ENCODE measurements around the gene FBXL19. TPM values are rescaled to one million over a fixed set of nuclear protein-coding genes. Genes with fewer than 3 reads are reported as not detected.

FBXL19 gene
- total RNA-seq, 1 donor from 2014 or later, result 76.8 TPM

GRCh38 chr16:30947541-30947858, 24.1 kb downstream of the FBXL19 start:
- Mint-ChIP-seq H3K36me3 (ENCODE audit: unreplicated experiment) (peaks cover 5% of the 10 kb centered on the region), H3K4me1 (ENCODE audit: low read depth, unreplicated experiment) (peaks cover 6% of the 10 kb centered on the region), H3K27ac (ENCODE audit: unreplicated experiment) (peak overlapping the region; percentile 43), H3K9me3 (ENCODE audit: unreplicated experiment) (peaks cover 11% of the 10 kb centered on the region), H3K27me3 (ENCODE audit: unreplicated experiment) (peaks cover 12% of the 10 kb centered on the region), H3K4me3 (ENCODE audit: unreplicated experiment) (no peak overlapping the region)
- TF ChIP-seq CTCF (IDR thresholded peaks at IDR 0.05; ENCODE audit: partially characterized antibody, unreplicated experiment), result no peak
- no peak for DNase-seq

- Mint-ChIP-seq H3K27me3 (ENCODE audit: unreplicated experiment) (peaks cover 12% of the 10 kb centered on the region), H3K4me3 (ENCODE audit: unreplicated experiment) (peak overlapping the region; percentile 74), H3K9me3 (ENCODE audit: unreplicated experiment) (peaks cover 11% of the 10 kb centered on the region), H3K27ac (ENCODE audit: unreplicated experiment) (peak overlapping the region; percentile 33), H3K4me1 (ENCODE audit: low read depth, unreplicated experiment) (peaks cover 6% of the 10 kb centered on the region), H3K36me3 (ENCODE audit: unreplicated experiment) (peaks cover 5% of the 10 kb centered on the region)
- peak; percentile 15 for TF ChIP-seq CTCF (IDR thresholded peaks at IDR 0.05; ENCODE audit: partially characterized antibody, unreplicated experiment)
- peak; percentile 94 for DNase-seq
Measured at GRCh38 chr16:30947859-30948666, 24.7 kb downstream of the FBXL19 start.

GRCh38 chr16:30948667-30949649, 25.6 kb downstream of the FBXL19 start, which contains the start of gene ORAI3:
ORAI3 (plus strand) TSS chr16:30949068; CDS start chr16:30949290, 222 bp downstream.
- H3K4me1 Mint-ChIP-seq (ENCODE audit: low read depth, unreplicated experiment), result peaks cover 6% of the 10 kb centered on the region
- H3K27ac Mint-ChIP-seq (ENCODE audit: unreplicated experiment), result peak within 1 kb of the TSS; percentile 73

GRCh38 chr16:30949650-30950515, 26.5 kb downstream of the FBXL19 start:
- TF ChIP-seq CTCF (IDR thresholded peaks at IDR 0.05; ENCODE audit: partially characterized antibody, unreplicated experiment), result no peak
- no peaks in the 10 kb centered on the region for H3K36me3 Mint-ChIP-seq (ENCODE audit: unreplicated experiment)
- peak overlapping the region; percentile 73 for H3K27ac Mint-ChIP-seq (ENCODE audit: unreplicated experiment)
- peak; percentile 54 for DNase-seq
- H3K4me3 Mint-ChIP-seq (ENCODE audit: unreplicated experiment), result peak overlapping the region; percentile 85
- peaks cover 11% of the 10 kb centered on the region for H3K9me3 Mint-ChIP-seq (ENCODE audit: unreplicated experiment)
- H3K27me3 Mint-ChIP-seq (ENCODE audit: unreplicated experiment), result peaks cover 10% of the 10 kb centered on the region
- peaks cover 6% of the 10 kb centered on the region for H3K4me1 Mint-ChIP-seq (ENCODE audit: low read depth, unreplicated experiment)

More at GRCh38 chr16:30948667-30949649, 25.6 kb downstream of the FBXL19 start, which contains the start of gene ORAI3:
- DNase-seq, result peak; percentile 68
- peaks cover 11% of the 10 kb centered on the region for H3K9me3 Mint-ChIP-seq (ENCODE audit: unreplicated experiment)
- peaks cover 10% of the 10 kb centered on the region for H3K27me3 Mint-ChIP-seq (ENCODE audit: unreplicated experiment)
- peaks cover 5% of the 10 kb centered on the region for H3K36me3 Mint-ChIP-seq (ENCODE audit: unreplicated experiment)
- TF ChIP-seq CTCF (IDR thresholded peaks at IDR 0.05; ENCODE audit: partially characterized antibody, unreplicated experiment), result no peak
- H3K4me3 Mint-ChIP-seq (ENCODE audit: unreplicated experiment), result peak within 1 kb of the TSS; percentile 85
